HG03439 (cell line): ENCODE results near the gene KLHL17.
"Not testable (repeated sequence)": the region's sequence is repeated elsewhere in the genome, so short reads cannot be mapped to it uniquely, and the experiment has no call there.

ENCODE experiments used
- ATAC-seq: cut with Tn5 transposase; IDR thresholded peaks from one replicate; pipeline ENCODE4 v1.9.1; 2021; ENCODE audit warnings: mild to moderate bottlenecking, moderate library complexity; ENCODE audit not compliant: unreplicated experiment

The KLHL17 gene

GRCh38 chr1:997713-997992 lies 37.3 kb downstream of the KLHL17 start:
- ATAC-seq: no peak

GRCh38 chr1:997993-998744 lies 37.8 kb downstream of the KLHL17 start:
- no peak for ATAC-seq

- ATAC-seq: no peak
These were observed 38.3 kb downstream of the KLHL17 start for GRCh38 chr1:998745-998994.

- ATAC-seq: no peak
These were observed 38.8 kb downstream of the KLHL17 start for GRCh38 chr1:998995-999724.

- ATAC-seq: no peak
These were observed 39.5 kb downstream of the KLHL17 start, which contains the start of gene HES4 for GRCh38 chr1:999725-1000356. TSS of gene HES4 (minus strand) at chr1:1000097. CDS start at chr1:999973, 124 bp downstream.

GRCh38 chr1:1000357-1001056 lies 40.1 kb downstream of the KLHL17 start:
- no peak for ATAC-seq

GRCh38 chr1:1001057-1001783 lies 40.8 kb downstream of the KLHL17 start:
- ATAC-seq: no peak

- no peak for ATAC-seq
These were observed 43.4 kb downstream of the KLHL17 start for GRCh38 chr1:1003618-1004419.

GRCh38 chr1:1004420-1004779 lies 44.0 kb downstream of the KLHL17 start:
- ATAC-seq: no peak

- no peak for ATAC-seq
These were observed 44.7 kb downstream of the KLHL17 start for GRCh38 chr1:1004780-1005697.

GRCh38 chr1:1005774-1006304 lies 45.5 kb downstream of the KLHL17 start:
- ATAC-seq: no peak

- ATAC-seq: no peak
These were observed 46.1 kb downstream of the KLHL17 start for GRCh38 chr1:1006305-1007159.

- ATAC-seq: not testable (repeated sequence)
These were observed 49.7 kb downstream of the KLHL17 start for GRCh38 chr1:1010131-1010530.

- ATAC-seq: no peak
These were observed 51.1 kb downstream of the KLHL17 start for GRCh38 chr1:1011396-1011949.

GRCh38 chr1:1012736-1013104 lies 52.3 kb downstream of the KLHL17 start:
- not testable (repeated sequence) for ATAC-seq

- peak; percentile 65 for ATAC-seq
These were observed 52.9 kb downstream of the KLHL17 start, which contains the start of gene ISG15 for GRCh38 chr1:1013105-1013921. TSS of gene ISG15 (plus strand) at chr1:1013497. CDS start at chr1:1013574, 77 bp downstream.
